ENCODE measurements around the gene C3orf20. TPM values are rescaled to one million over a fixed set of nuclear protein-coding genes. Genes with fewer than 3 reads are reported as not detected.
"Not testable (repeated sequence)": the region's sequence is repeated elsewhere in the genome, so short reads cannot be mapped to it uniquely, and the experiment has no call there.

C3orf20 gene
- total RNA-seq, 1 experiment from 2014 or later, result not detected

DNA sequence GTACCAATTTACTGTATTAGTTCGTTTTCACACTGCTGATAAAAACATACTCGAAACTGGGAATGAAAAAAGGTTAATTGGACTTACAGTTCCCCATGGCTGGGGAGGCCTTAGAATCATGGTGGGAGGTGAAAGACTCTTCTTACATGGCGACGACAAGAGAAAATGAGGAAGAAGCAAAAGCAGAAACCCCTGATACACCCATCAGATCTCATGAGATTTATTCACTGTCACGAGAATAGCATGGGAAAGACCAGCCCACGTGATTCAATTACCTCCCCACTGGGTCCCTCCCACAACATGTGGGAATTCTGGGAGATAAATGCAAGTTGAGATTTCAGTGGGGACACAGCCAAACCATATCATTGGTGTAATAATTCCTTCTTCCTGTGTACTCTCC lies 69.6 kb downstream of the C3orf20 start:
- H3K27me3 ChIP-seq (ENCODE audit: low read length), result peaks cover 30% of the 10 kb centered on the region
- H3F3A ChIP-seq (ENCODE audit: low read length, unreplicated experiment), result no peaks in the 10 kb centered on the region
- no peaks in the 10 kb centered on the region for H3K9me3 ChIP-seq (ENCODE audit: low read length)
- ATAC-seq (no peak), DNase-seq (no peak)
- H3K4me3 ChIP-seq (ENCODE audit: low read length), result no peak overlapping the region
- H3K4me1 ChIP-seq (ENCODE audit: insufficient read depth, low read length), result no peaks in the 10 kb centered on the region
- no peak overlapping the region for H2AFZ ChIP-seq (ENCODE audit: low read length)
- intact Hi-C loops (cut with micrococcal nuclease), result no loop called here
- ChIA-PET CTCF (no interaction called here), POLR2A (ENCODE audit: unreplicated experiment) (no interaction called here)
- no peaks in the 10 kb centered on the region for H3K36me3 ChIP-seq (ENCODE audit: low read depth, low read length)
- no peak for TF ChIP-seq EZH2phosphoT487 (IDR thresholded peaks at IDR 0.05; ENCODE audit: borderline replicate concordance, low read length)
- TF ChIP-seq EZH2 (IDR thresholded peaks at IDR 0.05; ENCODE audit: low read length, unreplicated experiment), result no peak
- TF ChIP-seq, protein P1, sequence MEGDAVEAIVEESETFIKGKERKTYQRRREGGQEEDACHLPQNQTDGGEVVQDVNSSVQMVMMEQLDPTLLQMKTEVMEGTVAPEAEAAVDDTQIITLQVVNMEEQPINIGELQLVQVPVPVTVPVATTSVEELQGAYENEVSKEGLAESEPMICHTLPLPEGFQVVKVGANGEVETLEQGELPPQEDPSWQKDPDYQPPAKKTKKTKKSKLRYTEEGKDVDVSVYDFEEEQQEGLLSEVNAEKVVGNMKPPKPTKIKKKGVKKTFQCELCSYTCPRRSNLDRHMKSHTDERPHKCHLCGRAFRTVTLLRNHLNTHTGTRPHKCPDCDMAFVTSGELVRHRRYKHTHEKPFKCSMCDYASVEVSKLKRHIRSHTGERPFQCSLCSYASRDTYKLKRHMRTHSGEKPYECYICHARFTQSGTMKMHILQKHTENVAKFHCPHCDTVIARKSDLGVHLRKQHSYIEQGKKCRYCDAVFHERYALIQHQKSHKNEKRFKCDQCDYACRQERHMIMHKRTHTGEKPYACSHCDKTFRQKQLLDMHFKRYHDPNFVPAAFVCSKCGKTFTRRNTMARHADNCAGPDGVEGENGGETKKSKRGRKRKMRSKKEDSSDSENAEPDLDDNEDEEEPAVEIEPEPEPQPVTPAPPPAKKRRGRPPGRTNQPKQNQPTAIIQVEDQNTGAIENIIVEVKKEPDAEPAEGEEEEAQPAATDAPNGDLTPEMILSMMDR (conservative IDR thresholded peaks at IDR 0.05; ENCODE audit: low read depth, low read length), result no peak
- no peaks in the 10 kb centered on the region for H4K20me1 ChIP-seq (ENCODE audit: low read length)
- H3K27ac ChIP-seq (ENCODE audit: low read length), result no peak overlapping the region
- no peaks in the 10 kb centered on the region for H3K9me2 ChIP-seq (replicated peaks; ENCODE audit: low read length)
- H3K79me2 ChIP-seq (ENCODE audit: low read length), result no peaks in the 10 kb centered on the region
- no peak overlapping the region for H3K4me2 ChIP-seq (ENCODE audit: low read length)
- no TSS peak for BruUV-seq (replicated peaks)
- no peak overlapping the region for H3K9ac ChIP-seq (ENCODE audit: low read length)

DNA sequence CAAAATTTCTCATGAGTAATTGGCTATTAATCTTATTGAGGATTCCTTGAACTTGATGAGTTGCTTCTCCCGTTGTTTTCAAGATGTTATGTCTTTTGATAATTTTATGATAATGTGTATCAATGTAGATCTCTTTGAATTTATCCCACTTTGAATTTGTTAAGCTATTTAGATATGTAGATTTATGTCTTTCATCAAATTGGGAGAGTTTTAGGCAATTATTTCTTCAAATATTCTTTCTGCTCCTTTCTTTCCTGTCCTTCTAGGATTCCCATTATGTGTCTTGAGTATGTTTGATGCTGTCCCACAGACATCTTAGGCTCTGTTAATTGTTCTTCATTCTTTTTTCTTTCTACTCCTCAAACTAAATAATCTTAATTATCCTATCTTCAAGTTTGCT lies 75.7 kb downstream of the C3orf20 start:
- no TSS peak for BruUV-seq (replicated peaks)
- no peak overlapping the region for H3K4me3 ChIP-seq (ENCODE audit: low read length)
- H3F3A ChIP-seq (ENCODE audit: low read length, unreplicated experiment), result no peaks in the 10 kb centered on the region
- ChIA-PET CTCF (no interaction called here), POLR2A (ENCODE audit: unreplicated experiment) (no interaction called here)
- H2AFZ ChIP-seq (ENCODE audit: low read length), result no peak overlapping the region
- TF ChIP-seq EZH2phosphoT487 (IDR thresholded peaks at IDR 0.05; ENCODE audit: borderline replicate concordance, low read length) (no peak), EZH2 (IDR thresholded peaks at IDR 0.05; ENCODE audit: low read length, unreplicated experiment) (no peak)
- TF ChIP-seq, protein P1 (conservative IDR thresholded peaks at IDR 0.05; ENCODE audit: low read depth, low read length), result no peak
- no peaks in the 10 kb centered on the region for H3K36me3 ChIP-seq (ENCODE audit: low read depth, low read length)
- H3K27ac ChIP-seq (ENCODE audit: low read length), result no peak overlapping the region
- H4K20me1 ChIP-seq (ENCODE audit: low read length), result no peaks in the 10 kb centered on the region
- no peaks in the 10 kb centered on the region for H3K79me2 ChIP-seq (ENCODE audit: low read length)
- no peak overlapping the region for H3K9ac ChIP-seq (ENCODE audit: low read length)
- DNase-seq (no peak), ATAC-seq (no peak)
- no peaks in the 10 kb centered on the region for H3K4me1 ChIP-seq (ENCODE audit: insufficient read depth, low read length)
- H3K4me2 ChIP-seq (ENCODE audit: low read length), result no peak overlapping the region
- H3K9me2 ChIP-seq (replicated peaks; ENCODE audit: low read length), result no peaks in the 10 kb centered on the region
- H3K9me3 ChIP-seq (ENCODE audit: low read length), result peaks cover 9% of the 10 kb centered on the region; the same call in 1 of the 2 replicates
- intact Hi-C loops (cut with micrococcal nuclease), result no loop called here
- peaks cover 18% of the 10 kb centered on the region for H3K27me3 ChIP-seq (ENCODE audit: low read length)

DNA sequence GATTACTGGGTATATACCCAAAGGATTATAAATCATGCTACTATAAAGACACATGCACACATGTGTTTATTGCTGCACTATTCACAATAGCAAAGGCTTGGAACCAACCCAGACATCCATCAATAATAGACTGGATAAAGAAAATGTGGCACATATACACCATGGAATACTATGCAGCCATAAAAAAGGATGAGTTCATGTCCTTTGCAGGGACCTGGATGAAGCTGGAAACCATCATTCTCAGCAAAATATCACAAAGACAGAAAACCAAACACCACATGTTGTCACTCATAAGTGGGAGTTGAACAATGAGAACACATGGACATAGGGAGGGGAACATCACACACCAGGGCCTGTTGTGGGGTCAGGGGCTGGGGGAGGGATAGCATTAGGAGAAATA lies 78.0 kb downstream of the C3orf20 start:
- H4K20me1 ChIP-seq (ENCODE audit: low read length); ATAC-seq; H3K4me2 ChIP-seq (ENCODE audit: low read length); H2AFZ ChIP-seq (ENCODE audit: low read length); H3K36me3 ChIP-seq (ENCODE audit: low read depth, low read length); intact Hi-C loops (cut with micrococcal nuclease); H3K9ac ChIP-seq (ENCODE audit: low read length); H3F3A ChIP-seq (ENCODE audit: low read length, unreplicated experiment); BruUV-seq (replicated peaks); H3K4me3 ChIP-seq (ENCODE audit: low read length); DNase-seq; CTCF ChIA-PET; H3K79me2 ChIP-seq (ENCODE audit: low read length); H3K27ac ChIP-seq (ENCODE audit: low read length); H3K9me3 ChIP-seq (ENCODE audit: low read length); H3K27me3 ChIP-seq (ENCODE audit: low read length); POLR2A ChIA-PET (ENCODE audit: unreplicated experiment); H3K9me2 ChIP-seq (replicated peaks; ENCODE audit: low read length); H3K4me1 ChIP-seq (ENCODE audit: insufficient read depth, low read length): not testable (repeated sequence)

Measured in PC-3 (cell line).